ENCODE data around the gene GNA15. TPM values are rescaled to one million over a fixed set of nuclear protein-coding genes. Genes with fewer than 3 reads are reported as not detected.
"Not testable (repeated sequence)": the region's sequence is repeated elsewhere in the genome, so short reads cannot be mapped to it uniquely, and the experiment has no call there.

The GNA15 gene, protein sequence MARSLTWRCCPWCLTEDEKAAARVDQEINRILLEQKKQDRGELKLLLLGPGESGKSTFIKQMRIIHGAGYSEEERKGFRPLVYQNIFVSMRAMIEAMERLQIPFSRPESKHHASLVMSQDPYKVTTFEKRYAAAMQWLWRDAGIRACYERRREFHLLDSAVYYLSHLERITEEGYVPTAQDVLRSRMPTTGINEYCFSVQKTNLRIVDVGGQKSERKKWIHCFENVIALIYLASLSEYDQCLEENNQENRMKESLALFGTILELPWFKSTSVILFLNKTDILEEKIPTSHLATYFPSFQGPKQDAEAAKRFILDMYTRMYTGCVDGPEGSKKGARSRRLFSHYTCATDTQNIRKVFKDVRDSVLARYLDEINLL
- 100 to 1,000 TPM; 202 to 297 TPM for total RNA-seq

DNA sequence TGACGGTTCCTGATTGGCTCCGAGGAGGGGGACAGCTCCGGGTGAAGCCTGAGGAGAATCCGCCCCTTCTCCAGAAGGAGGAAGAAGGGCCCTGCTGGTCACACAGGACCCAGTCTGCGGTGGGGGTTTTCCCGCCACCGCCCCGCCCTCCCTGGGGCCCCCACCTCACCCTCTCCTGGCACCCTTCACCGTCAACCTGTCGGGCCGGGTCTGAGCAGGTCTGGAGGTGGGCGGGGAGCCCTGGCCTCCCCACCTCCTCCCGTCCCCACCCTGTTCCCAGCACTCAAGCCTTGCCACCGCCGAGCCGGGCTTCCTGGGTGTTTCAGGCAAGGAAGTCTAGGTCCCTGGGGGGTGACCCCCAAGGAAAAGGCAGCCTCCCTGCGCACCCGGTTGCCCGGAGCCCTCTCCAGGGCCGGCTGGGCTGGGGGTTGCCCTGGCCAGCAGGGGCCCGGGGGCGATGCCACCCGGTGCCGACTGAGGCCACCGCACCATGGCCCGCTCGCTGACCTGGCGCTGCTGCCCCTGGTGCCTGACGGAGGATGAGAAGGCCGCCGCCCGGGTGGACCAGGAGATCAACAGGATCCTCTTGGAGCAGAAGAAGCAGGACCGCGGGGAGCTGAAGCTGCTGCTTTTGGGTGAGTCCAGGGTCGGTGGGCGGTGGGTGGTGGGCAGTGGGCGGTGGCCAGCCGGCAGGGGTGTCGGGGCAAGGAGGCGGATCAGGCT lies at the start of gene GNA15:
TSS of gene GNA15 (plus strand) at position 73 of the 723 bp plus-strand sequence. CDS start at position 491, 418 bp downstream.
- Mint-ChIP-seq H3K9me3 (peaks cover 6% of the 10 kb centered on the region), H3K4me1 (peaks cover 26% of the 10 kb centered on the region), H3K27ac (peak within 1 kb of the TSS; percentile 90), H3K4me3 (peak within 1 kb of the TSS; percentile 98), H3K36me3 (ENCODE audit: low read depth) (peaks cover 58% of the 10 kb centered on the region), H3K27me3 (no peaks in the 10 kb centered on the region)
- peak; percentile 55 for ATAC-seq (replicated peaks)

DNA sequence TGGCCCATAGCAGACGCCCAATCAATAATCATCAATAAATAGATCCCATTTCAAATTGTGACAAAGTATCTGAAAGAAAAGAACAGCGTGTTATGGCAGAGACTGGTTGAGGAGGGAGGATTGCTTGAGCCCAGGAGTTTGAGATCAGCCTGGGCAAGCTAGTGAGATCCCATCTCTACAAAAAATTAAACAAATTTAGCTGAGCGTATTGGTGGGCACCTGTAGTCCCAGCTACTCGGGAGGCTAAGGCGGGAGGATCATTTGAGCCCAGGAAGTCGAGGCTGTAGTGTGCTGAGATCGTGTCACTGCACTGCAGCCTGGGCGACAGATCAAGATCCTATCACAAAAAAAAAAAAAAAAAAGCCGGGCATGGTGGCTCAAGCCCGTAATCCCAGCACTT lies 48.1 kb upstream of the GNA15 start:
- no peaks in the 10 kb centered on the region for H3K4me1 Mint-ChIP-seq
- H3K9me3 Mint-ChIP-seq, result no peaks in the 10 kb centered on the region
- no peak for ATAC-seq (replicated peaks)

DNA sequence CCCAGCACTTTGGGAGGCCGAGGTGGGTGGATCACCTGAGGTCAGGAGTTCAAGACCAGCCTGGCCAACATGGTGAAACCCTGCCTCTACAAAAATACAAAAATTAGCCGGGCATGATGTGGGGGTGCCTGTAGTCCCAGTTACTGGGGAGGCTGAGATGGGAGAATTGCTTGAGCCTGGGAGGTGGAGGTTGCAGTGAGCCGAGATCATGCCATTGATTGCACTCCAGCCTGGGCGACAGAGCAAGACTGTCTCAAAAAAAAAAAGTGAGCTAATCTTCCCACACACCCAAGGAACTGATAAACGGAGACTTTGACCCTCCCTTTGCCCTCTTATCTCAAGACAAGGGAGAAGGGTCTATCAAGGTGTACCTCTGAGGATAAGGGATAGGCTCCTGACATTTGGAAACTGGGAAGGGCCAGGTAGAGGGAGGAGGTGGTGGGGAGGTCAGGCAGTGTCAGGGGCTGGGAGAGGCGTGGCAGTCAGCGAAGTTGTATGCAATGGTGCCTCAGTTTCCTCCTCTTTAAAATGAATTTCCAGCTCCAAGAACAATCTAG lies 46.5 kb upstream of the GNA15 start:
- not testable (repeated sequence) for H3K4me1 Mint-ChIP-seq; H3K4me3 Mint-ChIP-seq; H3K36me3 Mint-ChIP-seq (ENCODE audit: low read depth); H3K27me3 Mint-ChIP-seq; H3K27ac Mint-ChIP-seq; ATAC-seq (replicated peaks); H3K9me3 Mint-ChIP-seq

More for the DNA sequence above, 48.1 kb upstream of the GNA15 start:
- no peaks in the 10 kb centered on the region for H3K27me3 Mint-ChIP-seq
- H3K4me3 Mint-ChIP-seq, result no peak overlapping the region
- H3K27ac Mint-ChIP-seq, result no peak overlapping the region
- H3K36me3 Mint-ChIP-seq (ENCODE audit: low read depth), result no peaks in the 10 kb centered on the region

DNA sequence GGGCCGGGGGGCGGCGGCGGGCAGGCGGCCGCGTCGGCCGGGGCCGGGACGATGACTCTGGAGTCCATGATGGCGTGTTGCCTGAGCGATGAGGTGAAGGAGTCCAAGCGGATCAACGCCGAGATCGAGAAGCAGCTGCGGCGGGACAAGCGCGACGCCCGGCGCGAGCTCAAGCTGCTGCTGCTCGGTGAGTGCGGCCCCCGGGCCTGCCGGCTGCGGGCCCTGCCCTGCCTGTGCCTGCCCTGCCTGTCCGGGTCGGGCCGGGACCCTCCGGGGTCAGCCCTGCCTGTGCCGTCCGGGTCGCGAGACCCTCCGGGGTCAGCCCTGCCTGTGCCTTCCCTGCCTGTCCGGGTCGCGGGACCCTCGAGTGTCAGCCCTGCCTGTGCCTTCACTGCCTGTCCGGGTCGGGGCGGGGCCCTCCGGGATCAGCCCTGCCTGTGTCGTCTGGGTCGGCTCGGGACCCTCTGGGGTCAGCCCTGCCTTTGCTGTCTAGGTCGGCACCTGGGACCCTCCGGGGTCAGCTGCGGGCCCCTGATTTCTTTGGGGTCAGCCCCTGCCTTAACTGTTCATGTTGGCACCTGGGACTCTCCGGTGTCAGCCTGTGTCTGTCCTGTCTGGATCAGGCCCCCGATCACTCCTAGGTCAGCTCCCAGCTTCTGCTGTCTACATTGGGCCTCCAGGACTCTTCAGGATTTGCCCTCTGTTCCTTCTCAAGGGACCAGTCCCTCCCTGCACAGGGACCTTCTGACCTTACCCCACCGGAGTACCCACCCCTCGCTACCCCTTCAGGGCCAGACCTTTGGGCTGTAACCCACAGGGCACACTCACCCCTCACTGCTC lies 41.0 kb upstream of the GNA15 start:
- Mint-ChIP-seq H3K36me3 (ENCODE audit: low read depth) (no peaks in the 10 kb centered on the region), H3K4me3 (peak overlapping the region; percentile 72), H3K27me3 (peaks cover 12% of the 10 kb centered on the region), H3K27ac (no peak overlapping the region), H3K4me1 (peaks cover 9% of the 10 kb centered on the region), H3K9me3 (no peaks in the 10 kb centered on the region)
- peak; percentile 60 for ATAC-seq (replicated peaks)

DNA sequence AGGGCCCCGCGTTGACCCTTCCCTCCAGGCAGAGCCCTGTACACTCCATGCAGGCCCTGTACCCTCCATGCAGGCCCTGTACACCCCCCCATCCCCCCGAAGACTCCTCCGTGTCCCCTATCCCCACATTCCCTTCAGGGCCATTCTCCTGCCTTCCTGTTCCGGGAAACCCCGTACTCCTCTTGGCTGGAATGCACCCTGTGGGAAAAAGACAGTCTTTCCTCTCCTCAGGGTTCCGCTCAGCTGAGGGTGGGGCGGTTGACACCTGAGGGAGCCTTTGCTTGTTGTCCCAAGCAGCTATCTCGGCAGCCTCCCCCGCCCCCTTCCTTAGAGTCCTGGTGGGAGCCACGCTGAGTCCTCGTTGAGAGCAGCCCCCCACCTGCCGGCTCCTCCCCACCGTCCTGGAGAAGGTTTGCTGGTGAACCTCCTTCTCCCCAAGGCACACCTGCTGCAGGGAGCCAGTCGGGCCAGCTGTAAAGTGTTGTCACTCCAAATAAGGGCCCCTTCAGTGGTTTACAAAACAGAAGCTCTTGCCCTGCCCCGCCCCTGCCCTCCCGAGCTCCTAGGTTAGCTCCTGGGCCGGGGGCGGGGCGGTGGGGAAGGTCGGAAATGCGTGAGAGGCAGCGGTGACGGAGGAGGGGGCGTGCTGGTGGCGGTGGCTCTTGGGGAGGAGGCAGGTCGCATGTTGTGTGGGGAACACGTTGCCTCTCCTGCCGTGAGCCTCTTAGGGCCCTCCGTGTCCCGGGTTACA lies 40.2 kb upstream of the GNA15 start:
- no peaks in the 10 kb centered on the region for H3K36me3 Mint-ChIP-seq (ENCODE audit: low read depth)
- H3K4me3 Mint-ChIP-seq, result peak overlapping the region; percentile 72
- peaks cover 9% of the 10 kb centered on the region for H3K4me1 Mint-ChIP-seq
- H3K27ac Mint-ChIP-seq, result no peak overlapping the region
- no peak for ATAC-seq (replicated peaks)
- peaks cover 12% of the 10 kb centered on the region for H3K27me3 Mint-ChIP-seq
- no peaks in the 10 kb centered on the region for H3K9me3 Mint-ChIP-seq

DNA sequence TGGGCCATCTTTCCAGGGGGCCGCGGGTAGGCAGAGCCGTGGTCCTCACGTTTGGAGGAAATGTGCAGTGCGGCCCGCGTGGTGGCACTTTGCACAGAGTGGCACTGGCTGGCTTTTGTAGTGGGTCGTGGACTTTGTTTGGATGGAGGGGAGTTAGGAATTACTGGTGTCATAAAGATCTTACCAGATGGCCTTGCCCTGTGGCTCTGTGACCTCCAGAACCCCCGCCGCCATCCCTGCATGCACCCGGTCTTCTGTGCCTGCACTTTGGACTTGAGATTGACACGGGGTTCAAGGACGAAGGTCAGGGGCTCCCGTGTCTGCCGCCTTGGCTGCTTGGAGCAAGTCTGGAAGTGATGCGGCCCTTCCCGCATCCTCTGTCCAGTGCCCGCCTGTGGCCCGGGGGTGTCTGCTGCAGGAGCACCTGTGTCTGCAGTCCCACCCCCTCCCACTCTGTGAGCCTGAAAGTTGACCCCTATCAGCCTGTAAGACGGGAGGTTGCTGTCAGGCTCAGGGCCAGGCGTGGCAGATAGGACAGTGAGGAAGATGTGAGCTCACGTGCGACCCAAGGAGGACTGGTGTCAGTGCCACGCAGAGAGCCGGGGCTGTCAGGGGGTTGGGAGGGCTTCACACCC lies 39.4 kb upstream of the GNA15 start:
- Mint-ChIP-seq H3K36me3 (ENCODE audit: low read depth) (no peaks in the 10 kb centered on the region), H3K4me3 (peak overlapping the region; percentile 72), H3K9me3 (no peaks in the 10 kb centered on the region), H3K27ac (no peak overlapping the region), H3K27me3 (peaks cover 12% of the 10 kb centered on the region), H3K4me1 (peaks cover 9% of the 10 kb centered on the region)
- ATAC-seq (replicated peaks), result no peak

DNA sequence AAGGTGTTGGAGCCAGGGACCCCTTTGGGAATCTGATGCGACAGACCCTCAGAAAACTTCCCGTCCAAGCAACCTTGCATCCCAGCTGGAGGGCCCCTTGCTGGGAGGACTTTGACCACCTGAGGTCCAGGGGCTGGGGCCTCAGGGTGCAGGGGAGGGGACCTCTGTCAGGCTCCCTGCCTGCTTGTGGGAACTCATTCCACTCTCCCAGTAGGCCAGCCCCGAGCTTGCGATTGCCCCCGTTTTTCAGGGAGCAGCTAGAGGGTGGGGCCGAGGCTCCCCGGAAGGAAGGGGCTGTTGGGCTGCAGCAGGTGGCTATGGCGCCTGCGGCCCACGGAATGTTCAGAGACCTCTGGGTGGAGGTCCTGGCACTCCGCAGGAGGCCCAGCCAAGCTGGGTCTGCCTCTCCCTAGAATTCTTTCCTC lies 38.9 kb upstream of the GNA15 start:
- no peaks in the 10 kb centered on the region for H3K9me3 Mint-ChIP-seq
- peaks cover 12% of the 10 kb centered on the region for H3K27me3 Mint-ChIP-seq
- no peak for ATAC-seq (replicated peaks)
- H3K4me1 Mint-ChIP-seq, result peaks cover 9% of the 10 kb centered on the region
- H3K4me3 Mint-ChIP-seq, result no peak overlapping the region
- no peak overlapping the region for H3K27ac Mint-ChIP-seq
- H3K36me3 Mint-ChIP-seq (ENCODE audit: low read depth), result no peaks in the 10 kb centered on the region

DNA sequence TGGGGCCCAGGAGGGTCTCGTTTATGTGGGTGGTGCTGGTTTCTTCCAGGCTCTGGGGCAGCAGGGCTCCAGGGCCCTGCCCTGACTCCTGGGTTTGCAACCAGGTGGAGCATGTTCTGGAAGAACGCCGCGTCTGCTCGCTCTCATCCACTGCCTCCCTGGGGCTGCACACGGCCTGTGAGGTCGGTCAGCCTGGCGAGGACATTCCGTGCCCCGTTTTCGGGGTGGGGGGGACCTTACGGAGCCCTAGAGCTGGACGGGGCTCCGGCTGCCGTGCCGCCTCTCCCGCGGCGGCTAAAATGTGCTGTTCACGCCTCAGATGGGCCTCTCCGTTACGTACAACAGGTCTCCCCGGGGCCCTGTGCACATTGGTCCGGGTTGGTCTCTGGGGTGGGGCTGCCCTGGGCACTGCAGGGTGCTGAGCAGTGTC lies 38.4 kb upstream of the GNA15 start:
- H3K4me1 Mint-ChIP-seq, result peaks cover 9% of the 10 kb centered on the region
- no peak for ATAC-seq (replicated peaks)
- H3K36me3 Mint-ChIP-seq (ENCODE audit: low read depth), result no peaks in the 10 kb centered on the region
- no peak overlapping the region for H3K4me3 Mint-ChIP-seq
- peaks cover 12% of the 10 kb centered on the region for H3K27me3 Mint-ChIP-seq
- H3K9me3 Mint-ChIP-seq, result no peaks in the 10 kb centered on the region
- H3K27ac Mint-ChIP-seq, result no peak overlapping the region

DNA sequence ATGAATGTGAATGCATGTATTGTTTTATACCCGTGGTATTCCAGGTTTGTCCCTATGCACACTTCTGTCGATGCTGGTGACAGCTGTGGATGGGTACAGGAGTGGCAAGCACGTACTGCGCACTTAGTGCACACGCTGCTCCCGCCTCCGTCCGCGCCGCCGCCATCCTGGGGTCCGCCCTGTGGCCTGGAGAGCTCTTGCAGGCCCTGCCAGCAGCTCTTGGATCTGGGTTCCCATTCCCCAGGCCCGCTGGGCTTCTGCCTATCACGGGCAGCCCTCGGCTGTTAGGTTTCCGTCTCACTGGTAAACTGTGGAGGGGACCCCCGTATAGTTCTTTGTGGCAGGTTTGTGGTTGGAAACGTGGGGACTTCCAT lies 37.7 kb upstream of the GNA15 start:
- no peaks in the 10 kb centered on the region for H3K9me3 Mint-ChIP-seq
- no peak overlapping the region for H3K27ac Mint-ChIP-seq
- no peak overlapping the region for H3K4me3 Mint-ChIP-seq
- peaks cover 12% of the 10 kb centered on the region for H3K27me3 Mint-ChIP-seq
- no peaks in the 10 kb centered on the region for H3K36me3 Mint-ChIP-seq (ENCODE audit: low read depth)
- ATAC-seq (replicated peaks), result no peak
- H3K4me1 Mint-ChIP-seq, result peaks cover 9% of the 10 kb centered on the region

DNA sequence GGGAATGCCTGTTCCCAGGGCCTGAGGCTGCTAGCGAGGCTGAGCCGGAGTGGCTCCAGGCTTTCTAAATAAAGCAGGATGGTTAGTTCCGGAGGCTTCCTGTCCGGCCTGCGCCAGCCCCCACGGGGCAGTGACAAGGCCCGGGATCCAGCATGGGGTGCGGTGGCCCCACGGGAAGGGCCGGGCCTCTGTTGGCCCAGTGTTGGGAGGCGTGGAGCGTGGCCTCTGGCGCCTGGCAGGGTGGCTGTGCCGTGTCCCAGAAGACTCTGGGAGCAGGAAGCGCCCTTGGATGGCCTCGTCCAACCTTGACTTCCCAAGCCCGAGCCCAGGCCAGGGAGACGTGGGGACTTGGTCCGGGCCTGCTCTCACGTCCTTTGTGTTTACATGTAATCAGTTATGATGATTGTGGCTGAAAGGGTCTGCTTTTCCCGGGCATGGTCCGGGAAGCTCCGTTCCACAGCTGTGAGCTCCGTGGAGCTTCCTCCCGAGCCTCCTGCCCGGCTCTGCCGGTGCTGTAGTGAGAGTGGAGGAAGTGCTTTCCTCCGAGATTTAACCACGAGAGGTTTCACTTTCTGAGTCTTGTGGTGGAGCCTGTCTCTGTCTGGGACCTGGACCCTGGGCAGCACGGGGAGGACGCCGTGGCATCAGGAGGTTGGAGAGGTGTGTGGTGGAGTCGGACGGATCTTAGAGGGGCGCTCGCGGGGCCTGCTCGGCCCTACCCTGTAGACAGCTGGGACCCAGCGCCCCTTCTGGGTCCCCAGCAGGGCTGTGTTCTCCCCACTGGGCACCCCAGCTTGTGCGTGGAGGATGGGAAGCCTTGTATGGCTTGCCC lies 37.1 kb upstream of the GNA15 start:
- H3K36me3 Mint-ChIP-seq (ENCODE audit: low read depth), result no peaks in the 10 kb centered on the region
- no peaks in the 10 kb centered on the region for H3K9me3 Mint-ChIP-seq
- peaks cover 12% of the 10 kb centered on the region for H3K27me3 Mint-ChIP-seq
- ATAC-seq (replicated peaks), result no peak
- H3K4me1 Mint-ChIP-seq, result peaks cover 9% of the 10 kb centered on the region
- H3K27ac Mint-ChIP-seq, result no peak overlapping the region
- peak overlapping the region; percentile 38 for H3K4me3 Mint-ChIP-seq

DNA sequence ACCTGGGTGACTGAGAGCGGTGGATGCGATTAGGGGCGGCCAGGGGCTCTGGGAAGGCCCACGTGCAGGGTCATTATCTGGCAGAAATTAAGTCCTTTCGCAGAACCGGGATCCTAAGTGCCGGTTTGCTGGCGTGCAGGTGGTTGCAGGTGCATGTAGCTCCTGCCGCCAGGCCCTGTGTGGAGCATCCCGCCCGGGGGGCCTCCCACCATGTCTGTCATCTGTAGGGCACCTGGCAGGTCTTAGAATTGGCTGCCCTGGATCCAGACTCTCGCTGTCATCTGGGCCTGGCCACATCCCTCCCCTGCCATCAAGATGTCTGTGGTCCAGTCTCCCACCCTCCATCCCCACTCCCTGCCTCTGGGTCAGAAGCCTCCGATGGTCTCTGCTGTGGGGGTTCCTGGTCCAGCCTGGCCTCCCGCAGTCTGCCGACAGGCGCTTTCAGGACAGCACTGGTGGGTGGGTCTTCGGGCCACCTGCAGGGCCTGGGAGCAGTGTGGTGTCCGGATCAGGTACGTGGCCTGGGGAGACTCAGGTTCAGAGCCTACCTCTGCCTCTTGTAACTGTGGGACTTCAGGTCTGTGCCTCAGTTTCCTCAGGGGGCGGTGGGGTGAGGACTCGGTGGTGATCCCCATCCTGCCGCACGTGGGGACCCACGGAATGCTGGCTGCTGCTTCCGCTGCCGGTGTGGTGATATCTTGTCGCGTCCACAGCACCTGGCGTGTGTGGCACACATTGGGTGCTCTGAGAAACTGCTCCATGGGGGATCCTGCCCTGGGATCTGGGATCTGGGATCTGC lies 36.3 kb upstream of the GNA15 start:
- Mint-ChIP-seq H3K9me3 (no peaks in the 10 kb centered on the region), H3K27me3 (peaks cover 12% of the 10 kb centered on the region), H3K4me3 (peak overlapping the region; percentile 38), H3K36me3 (ENCODE audit: low read depth) (no peaks in the 10 kb centered on the region), H3K27ac (no peak overlapping the region), H3K4me1 (peaks cover 9% of the 10 kb centered on the region)
- no peak for ATAC-seq (replicated peaks)

DNA sequence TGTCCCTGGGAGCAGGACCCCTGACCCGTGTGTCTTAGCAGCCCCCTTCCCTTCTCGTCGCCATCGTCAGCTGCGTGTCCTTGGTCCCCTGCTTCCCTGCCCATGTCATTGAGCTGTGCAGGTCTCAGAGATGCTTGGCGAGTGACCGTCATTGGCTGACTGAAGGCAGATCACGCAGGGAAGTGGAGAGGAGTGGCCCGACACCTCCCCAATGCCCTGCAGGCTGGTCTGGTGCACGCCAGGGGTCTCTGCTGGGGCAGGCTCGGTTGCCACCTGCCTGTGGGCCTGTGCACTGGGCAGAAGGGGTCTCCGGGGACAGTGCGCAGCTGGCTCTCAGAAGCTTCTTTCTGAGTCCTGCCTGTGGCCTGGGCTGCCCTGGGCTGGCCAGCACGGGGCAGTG lies 35.5 kb upstream of the GNA15 start:
- Mint-ChIP-seq H3K4me3 (no peak overlapping the region), H3K27ac (no peak overlapping the region), H3K27me3 (peaks cover 9% of the 10 kb centered on the region), H3K4me1 (peaks cover 6% of the 10 kb centered on the region), H3K9me3 (no peaks in the 10 kb centered on the region), H3K36me3 (ENCODE audit: low read depth) (no peaks in the 10 kb centered on the region)
- ATAC-seq (replicated peaks), result no peak
